Peyer's patch (tissue), 4 donors: ENCODE measurements around the gene BTBD1.

Experiments used
- CTCF ChIP-seq, 6 experiments: fragments of 450-650 bp in 4 of 6; fragments of 200-600 bp in 2 of 6; sonication (generic) in 1 of 6; IDR thresholded peaks; one replicate each; pipeline ENCODE4 v1.5.1; 2017 to 2019; ENCODE audit warnings: antibody characterized with exemption in 6 of 6, mild to moderate bottlenecking in 3 of 6, moderate library complexity in 1 of 6
- POLR2A ChIP-seq, 2 donors: fragments of 450-650 bp; IDR thresholded peaks; one replicate each; pipeline ENCODE4 v1.5.1; 2017; ENCODE audit warnings: antibody characterized with exemption in 2 of 2, mild to moderate bottlenecking in 2 of 2, moderate library complexity in 2 of 2

GRCh38 chr15:83046558-83047127 is 20.4 kb downstream of the BTBD1 start:
- TF ChIP-seq CTCF (IDR thresholded peaks at IDR 0.05), result no peak
- no peak for TF ChIP-seq POLR2A (IDR thresholded peaks at IDR 0.05)
